NCI-H510A treated with DMSO at 0.1 percent for 48 hours (cell line): ENCODE results near the gene TMEM170A.
"Not testable (repeated sequence)": the region's sequence is repeated elsewhere in the genome, so short reads cannot be mapped to it uniquely, and the experiment has no call there.

ENCODE experiments used
- DNase-seq: peaks from one replicate; lab custom pipeline; 2025; lab: John Stamatoyannopoulos, UW

TMEM170A gene

DNA sequence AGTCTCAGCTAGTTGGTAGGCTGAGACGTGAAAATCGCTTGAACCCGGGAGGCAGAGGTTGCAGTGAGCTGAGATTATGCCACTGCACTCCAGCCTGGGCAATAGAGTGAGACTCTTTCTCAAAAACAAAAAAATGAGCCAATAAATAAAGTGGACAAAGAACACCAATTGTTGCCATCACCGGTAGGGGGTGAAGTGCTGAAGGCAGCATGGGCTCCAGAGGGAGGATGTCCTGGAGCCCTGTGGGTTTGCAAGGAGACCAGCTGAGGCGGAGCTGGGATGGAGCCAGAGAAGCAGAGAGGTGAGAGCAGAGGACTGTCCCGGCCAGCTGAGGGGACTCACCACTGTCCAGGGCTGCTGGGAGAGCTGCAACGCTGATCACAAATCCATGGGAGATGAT is 17.0 kb upstream of the TMEM170A start:
- DNase-seq, result no peak

DNA sequence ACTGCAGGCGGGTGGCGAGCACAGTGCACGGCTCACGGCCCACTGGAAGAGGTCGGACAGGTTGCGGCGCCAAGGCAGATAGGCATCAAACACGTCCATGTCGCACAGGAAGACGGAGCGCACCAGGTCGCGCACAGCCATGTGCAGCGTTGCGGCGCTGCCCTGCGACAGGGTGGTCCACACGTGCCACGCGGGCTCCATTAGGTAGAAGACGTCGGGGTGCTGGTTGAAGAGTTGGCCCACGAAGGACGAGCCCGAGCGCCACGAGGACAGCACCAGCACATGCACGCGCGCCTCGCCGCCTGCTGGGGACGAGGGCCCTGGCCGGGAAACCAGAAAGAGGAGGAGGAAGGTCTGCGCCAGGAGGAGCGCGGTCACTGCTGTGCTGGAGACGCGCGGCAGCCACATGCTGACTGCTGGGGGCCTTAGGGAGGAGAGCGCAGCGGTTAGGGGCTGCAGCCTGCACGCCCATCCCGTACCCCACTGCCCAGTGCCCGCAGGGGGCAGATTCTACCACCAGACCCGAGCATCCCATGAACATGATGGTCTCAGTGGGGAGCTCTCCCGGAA is 15.0 kb upstream of the TMEM170A start:
- no peak for DNase-seq

DNA sequence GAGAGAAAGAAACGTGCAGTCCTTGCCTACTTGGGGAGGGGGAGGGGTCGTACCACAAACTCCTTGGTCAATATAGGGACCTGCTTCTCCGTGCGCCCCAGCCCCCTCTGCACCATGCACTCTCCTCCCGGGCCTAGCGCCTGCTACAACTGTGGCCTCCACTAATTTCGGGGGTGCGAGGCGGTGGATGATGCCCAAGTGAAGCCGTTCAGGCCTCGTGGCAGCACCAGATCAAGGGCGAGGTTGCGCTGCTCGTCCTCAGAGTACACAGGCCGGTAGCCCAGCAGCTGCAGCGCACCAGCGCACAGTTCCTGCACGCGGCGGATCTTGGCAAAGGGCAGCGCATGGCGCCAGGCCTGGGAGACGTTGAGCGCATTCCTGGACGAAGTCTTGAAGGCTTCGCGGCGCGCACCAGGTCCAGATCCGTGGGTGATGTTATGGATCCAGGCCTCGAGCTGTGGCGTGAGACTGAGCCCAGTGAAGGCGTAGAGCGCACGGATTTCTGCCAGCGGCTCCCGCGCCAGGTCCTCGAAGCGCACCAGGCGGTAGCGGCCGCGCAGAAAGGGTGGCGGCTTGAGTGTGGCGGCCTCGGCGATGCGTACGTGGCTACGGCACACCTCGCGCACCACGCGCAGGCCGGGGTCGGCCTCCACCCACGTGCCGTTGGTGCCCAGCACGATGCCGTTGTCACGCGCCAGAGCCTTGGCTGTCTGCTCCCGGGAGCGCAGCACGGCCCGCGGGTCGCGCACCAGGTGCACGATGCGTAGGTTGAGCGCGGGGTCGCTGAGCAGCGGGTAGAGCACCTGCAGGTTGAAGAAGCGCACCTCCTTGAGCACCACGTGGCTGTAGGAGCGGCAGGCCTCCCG is 14.2 kb upstream of the TMEM170A start:
- DNase-seq, result no peak

DNA sequence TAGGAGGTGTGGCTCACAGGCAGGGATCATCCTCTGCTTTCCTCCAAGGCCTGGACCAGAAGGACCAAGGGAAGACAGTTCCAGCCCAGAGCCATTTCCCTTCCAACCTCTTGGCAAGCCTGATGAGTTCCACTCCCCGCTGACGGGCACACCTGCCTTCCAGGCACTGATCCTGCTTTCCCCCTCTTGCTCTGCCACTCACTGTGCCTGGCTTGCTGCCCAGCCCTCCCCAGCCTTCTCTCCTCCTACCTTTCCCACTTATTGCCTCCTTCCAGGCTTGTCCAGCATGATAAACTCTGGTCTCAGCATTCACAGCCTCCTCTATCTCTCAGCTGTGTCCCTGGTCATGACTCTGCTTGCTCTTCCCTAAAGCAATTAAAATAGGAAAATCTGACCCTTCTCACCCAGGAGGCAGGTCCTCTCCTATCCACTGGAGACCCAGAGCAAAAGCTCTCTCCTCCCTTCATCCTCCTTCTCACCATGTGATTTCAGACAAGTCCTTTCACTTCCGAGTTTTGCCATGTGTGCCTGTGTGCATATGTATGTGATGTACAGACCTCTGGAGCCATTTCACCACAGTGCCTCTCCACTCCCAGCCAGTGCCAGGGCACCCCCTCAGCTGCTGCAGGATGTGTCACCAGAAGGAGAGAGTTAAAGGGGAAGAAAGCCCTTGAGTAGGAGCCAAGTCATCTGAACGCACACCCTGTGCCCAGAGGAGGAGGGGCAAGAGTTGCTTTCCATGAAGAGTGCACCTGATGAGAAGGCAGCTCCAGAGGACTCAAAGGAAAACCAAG is 13.4 kb upstream of the TMEM170A start:
- DNase-seq, result peak; percentile 17

DNA sequence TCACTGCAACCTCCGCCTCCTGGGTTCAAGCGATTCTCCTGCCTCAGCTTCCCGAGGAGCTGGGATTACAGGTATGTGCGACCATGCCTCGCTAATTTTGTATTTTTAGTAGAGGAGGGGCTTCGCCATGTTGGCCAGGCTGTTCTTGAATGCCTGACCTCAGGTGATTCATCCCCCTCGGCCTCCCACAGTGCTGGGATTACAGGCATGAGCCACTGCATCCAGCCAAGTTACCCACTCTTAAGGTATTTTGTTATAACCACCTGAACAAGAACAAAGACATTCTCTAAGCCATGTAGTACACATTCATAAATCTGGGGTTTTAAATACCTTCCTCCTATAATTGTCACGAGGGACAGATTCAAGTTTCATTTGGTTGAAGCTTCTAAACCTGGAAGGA is 12.3 kb upstream of the TMEM170A start:
- DNase-seq, result no peak

DNA sequence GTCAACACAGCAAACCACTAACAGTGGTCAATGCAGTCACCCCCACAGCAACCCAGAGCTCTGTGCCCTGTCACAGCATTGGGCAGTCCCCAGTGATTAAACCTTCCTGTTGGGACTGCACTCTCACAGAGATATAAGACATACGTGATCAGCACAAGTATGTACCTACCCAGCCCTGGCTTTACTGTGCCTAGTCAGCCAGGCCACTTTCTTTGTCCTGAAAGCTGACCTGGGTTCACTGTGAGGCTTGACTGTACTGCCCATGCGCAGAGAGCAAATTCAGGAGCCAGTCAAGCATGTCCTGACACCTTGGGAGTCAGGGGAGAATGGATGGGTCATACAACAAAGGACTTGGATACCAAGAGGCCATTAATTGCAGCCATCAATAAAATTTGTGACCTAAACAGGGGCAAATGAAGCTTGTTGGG is 10.9 kb upstream of the TMEM170A start:
- DNase-seq, result no peak

DNA sequence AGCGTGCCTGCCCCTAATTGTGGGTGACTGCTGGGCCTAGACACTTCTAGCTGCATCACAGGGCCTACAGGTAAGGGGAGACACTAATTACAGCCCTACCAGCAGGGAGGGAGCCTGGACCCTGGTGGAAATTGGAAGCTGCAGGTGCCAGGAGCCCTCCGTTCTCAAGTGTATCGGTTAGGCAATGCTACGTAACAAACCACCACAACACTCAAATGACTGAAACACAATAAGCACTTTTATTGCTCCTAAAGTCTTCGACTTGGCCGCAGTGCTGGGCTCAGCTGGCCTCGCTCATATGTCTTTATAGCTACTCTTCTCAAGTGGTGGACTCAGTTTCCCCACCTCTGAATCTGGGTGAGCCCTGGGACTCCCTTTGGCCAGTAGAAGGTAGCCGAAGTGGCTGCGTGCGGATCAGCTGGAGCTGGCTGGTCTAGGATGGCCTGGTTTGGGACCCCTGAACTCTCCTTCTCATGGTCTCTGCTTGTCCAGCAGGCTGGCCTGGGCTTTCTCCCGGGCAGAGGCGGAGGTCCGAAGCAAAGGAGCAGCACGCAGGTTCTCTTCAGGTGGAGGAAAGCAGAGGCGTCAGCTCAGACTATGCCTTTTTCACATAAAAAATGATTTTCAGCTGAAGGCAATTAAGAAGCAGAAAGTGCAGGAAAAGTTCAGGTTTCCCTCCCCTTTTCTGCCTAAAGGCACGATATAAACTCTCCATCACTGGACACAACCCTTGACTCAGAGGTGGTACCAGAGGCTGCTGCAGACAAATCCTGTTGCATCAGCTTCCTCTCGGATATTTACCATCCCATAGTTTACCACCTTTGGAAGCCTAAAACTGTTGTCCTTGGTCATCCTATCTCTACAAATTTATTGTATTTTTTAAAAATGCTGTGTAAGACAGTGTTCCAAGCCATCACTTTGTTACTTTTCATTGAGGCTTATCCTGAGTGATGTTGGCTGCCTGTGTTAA is 8.7 kb upstream of the TMEM170A start:
- no peak for DNase-seq

DNA sequence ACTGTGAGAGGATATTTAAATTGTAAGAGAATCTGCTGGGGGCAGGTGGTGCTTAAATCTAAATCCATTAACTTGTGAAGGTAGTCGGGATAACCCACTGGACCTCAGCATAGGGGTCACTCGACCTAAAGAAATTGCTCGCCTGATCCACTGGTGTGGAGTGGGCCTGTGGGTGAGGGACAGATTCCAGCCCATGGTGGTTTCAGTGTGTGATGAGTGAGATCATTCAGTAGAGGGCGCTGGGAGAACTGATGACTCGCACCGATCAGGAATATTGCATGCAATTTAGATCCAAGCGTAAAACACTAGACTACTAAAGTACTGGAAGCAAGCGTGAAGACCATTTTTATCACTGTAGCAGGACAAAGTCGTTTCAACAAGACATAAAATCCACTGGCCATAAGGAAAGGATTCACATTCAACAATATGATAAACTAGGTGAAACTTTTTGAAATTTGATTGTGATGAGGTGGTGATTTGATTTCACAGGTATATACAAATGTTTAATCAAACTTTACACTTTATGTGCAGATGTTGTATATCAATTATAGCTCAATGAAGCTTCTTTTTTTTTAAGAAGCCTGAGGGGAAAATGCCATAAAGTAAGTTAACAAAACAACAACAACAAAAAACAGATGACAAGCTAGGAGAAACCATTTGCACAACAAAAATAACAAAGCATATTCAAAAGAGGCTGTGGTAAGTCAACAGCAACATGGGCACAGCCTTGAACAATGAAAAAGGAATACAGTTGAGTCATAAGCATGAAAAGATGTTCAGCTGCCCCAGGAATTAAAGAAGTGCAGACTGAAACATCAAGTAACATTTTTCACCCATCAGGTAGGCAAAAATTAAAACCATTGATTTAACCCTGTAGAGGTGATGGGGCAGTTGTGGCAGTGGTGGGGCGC is 7.5 kb upstream of the TMEM170A start:
- DNase-seq, result peak; percentile 28

DNA sequence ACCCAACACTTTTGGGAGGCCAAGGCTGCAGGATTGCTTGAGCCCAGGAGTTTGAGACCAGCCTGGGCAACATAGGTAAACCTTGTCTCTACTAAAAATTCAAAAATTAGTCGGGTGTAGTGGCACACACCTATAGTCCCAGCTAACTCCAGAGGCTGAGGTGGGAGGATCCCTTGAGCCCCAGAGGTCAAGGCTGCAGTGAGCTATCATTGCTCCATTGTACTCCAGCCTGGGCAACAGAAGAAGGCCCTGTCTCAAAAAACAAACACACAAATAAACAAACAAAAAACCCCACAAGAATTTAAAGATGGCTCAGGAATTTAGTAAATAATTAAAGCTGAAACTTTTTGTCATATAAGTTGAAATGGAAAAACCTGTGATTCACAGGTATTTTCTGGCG is 2.3 kb upstream of the TMEM170A start:
- no peak for DNase-seq

DNA sequence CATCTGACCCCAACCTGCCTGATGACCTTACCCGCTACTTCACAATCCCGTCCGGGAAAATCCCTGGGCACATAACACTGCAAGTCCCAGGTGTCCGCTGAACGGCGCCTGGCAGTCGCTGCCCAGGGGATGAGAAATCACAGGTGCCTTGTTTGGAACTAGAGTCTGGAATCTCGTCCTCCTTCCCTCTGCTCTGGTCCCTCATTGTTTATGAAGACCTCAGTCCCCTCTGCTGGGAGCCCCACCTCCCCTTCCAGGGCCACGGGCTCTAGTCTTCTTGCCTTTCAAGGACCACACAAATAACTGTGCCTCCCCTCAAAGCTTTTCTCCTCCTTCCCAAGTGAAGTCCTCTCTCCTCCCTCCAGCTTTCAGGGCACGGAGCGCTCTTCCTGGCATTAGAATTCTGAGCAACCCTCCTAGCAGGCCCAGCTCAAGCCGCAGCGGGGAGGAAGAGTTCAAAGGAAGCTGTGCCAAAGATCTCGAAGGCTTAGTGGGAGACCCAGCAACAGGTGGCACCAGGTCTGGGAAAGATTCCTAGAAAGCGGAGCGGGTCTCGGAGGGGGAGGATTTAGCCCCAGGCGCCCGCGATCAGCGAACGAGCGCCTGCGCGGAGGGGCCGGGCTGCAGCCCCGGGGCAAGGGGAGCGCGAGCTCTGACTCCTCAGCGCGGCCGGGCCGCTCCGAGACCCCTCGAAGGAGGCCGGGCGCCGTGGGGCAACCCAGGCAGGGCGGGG is 934 bp downstream of the TMEM170A start:
- not testable (repeated sequence) for DNase-seq

DNA sequence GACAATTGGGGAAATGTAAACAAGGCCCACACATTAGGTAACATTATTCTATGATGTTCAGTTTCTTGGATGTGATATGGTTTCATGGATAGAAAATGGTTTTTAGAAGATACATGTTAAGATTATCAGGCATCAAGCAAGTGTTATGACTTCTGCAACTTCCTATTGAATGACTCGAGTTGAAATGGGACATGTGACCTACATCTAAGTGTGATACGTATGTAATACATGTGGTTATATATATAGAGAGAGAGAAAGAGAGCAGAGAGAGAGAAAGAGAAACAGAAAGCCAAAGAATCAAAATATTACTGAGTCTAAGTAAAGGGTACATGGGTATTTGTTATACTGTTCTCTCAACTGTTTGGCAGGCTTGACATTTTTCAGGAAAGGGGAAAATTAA is 1.7 kb downstream of the TMEM170A start:
- no peak for DNase-seq

DNA sequence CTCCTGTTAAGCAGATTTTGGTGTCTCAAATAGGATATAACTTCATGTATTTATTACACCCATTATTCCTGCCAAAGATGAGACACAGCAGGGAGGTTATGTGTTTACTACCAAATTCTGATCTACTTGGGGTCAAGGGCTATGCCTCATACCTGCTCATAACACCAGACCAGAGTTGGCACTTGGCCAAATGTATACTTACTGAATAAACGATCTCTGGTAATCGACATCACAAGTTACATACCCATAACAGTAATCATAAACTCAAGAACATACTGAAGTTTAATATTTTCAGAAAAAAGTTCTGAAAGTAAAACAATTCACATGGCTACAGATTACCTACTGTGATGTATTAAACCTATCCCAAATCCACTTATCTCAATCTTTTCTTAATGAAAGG is 2.9 kb downstream of the TMEM170A start:
- DNase-seq, result no peak

DNA sequence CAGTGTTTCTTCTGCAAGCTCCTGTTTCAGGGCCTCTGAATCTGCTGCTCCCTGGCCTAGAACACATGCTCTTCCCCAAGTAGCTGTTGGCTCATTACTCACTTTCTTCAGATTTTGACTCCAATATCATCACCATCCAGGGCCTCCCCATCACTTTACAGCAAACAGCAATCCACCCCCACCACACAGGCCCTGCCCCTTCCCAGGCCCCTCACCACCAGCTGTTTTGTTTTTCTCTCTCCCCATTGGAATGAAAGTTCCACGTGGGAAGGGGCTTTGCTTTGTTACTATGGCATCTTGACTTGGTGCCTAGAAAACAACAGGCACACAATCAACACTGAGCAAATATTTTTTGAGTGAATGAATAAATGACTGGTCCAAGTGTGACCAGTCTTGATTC is 4.0 kb downstream of the TMEM170A start:
- no peak for DNase-seq

DNA sequence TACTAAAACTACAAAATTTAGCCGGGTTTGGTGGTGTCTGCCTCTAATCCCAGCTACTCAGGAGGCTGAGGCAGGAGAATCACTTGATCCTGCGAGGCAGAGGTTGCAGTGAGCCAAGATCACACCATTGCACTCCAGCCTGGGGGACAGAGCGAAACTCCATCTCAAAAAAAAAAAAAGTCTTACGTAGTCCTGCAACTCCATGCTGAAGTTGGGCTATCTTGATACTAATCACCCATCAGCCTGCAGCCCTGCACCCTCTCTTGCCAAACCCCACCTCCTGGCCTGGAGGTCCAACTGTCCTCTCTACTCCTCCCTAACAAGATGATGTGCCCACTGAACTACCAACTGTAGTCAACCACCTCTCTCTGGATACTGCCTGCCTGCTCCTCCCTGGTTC is 4.8 kb downstream of the TMEM170A start:
- no peak for DNase-seq

DNA sequence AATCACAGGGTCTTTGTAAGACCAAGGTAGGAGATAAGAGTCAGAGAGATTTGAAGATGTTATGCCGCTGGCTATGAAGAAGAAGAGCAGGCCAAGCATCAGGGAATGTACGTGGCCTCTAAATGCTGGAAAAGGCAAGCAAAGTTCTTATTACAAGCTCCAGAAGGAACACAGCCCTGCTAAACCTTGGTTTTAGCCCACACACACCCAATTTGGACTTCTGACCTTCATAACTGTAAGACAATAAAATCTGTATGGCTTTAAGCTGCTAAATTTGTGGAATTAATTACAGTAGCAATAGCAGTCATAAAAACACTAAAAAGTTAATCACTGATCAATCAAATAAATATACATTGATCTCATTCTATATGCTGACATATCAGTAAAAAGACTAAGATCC is 6.0 kb downstream of the TMEM170A start:
- DNase-seq, result no peak

DNA sequence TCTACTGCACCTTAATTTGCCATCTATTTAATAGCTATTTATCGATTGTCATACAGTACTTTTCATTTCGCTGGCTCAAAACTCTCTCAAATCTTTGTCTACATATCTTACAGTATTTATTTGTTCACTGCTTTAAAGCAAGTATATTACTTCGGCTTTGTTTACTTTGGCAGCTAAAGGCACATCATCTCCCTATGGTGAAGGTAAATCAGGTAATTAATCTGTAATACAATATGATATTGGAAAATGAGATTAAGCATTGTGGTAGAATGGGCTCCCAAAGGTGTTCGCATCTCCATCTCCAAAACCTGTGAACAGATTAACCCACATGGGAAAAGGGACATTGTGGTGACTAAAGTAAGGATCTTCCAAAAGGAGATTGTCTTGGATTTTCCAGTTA is 6.5 kb downstream of the TMEM170A start:
- DNase-seq, result no peak

DNA sequence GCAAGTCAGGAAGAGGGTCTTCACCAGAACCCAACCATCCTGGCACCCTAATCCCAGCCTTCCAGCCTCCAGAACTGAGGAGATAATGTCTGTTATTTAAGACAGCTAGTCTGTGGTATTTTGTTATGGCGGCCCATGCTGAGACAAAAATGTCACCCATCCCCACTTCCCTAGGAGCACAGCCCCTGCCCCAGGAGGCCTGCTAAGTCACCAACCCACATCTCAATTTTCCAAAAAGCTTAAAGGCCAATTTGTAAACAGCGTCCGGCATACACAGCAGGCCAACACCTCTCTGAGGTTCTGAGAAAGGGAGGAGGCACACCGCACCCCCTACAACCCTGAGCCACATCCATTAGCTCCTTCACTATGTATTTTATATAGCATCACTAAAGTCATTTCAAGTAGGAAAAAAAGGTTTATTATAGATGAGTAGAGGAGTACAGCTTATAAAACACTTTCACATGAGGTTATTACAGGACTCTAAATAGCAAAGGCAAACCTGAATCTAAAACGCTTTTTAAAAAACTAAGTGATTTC is 6.9 kb downstream of the TMEM170A start:
- no peak for DNase-seq

DNA sequence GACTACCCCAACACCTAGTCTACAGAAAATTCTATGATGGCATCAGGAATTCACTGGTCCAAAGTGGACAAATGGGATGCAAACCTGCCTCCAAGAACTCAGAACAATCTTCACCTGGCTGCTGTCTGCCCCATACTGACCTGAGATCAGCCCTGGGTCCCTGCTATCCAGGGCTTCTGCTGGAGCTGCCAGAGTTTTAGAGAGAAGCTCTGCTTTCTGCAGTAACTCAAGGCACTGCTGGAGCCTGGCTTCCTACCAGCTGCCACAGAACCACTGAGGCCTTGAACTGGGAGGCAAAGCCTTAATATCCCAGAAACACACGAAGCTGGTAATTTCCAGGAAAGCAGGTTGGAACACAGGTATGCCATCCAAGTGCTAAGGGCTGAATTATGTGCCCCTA is 7.5 kb downstream of the TMEM170A start:
- no peak for DNase-seq

DNA sequence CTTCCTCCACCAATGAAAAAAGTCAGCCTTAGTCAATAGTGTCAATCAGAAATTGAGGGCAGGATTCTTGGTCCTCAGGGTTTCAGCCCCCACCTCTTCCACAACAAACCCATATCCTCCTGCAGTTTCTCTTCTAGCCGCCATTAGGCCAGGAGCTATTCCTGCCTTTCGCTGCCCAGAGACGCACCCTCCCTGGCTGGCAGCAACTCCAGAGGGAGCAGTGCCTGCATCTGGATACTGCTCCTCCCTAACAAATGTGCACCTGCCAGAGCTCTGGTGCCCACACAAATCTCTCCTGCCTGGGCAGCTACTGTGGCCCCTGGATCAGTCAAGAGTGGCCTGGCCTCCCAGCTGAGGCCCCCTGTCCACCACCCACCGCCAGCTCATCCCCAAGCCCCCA is 8.0 kb downstream of the TMEM170A start:
- DNase-seq, result not testable (repeated sequence)

DNA sequence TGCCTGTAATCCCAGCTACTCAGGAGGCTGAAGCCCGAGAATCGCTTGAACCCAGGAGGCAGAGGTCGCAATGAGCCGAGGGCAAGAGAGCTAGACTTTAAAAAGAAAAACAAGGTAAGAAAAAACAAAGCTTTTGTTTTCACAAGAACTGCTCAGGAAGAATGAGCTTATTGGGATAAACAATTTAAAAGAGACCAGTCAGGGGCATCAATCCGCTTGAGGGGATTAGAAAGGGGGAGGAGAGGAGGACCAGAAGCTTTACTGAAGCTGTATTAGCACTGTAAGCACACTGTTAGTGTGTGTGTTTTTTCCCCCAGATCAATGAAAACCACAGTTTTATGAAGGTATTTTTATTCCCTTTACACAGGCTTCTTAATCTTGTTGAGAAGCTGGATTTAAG is 8.8 kb downstream of the TMEM170A start:
- DNase-seq, result no peak
